Stimulated activated CD8-positive, alpha-beta memory T cell treated with anti-CD3 and anti-CD28 coated beads, Interleukin-12 subunit alpha, Interleukin-12 subunit beta, amount 100 ng/mL, for 24 hours (primary cell): ENCODE data around the gene HCAR3.

Source experiments
- DNase-seq: peaks from one replicate; pipeline ENCODE4 v3.0.0-alpha.2; 2020; ENCODE audit errors: extremely low read depth

Gene HCAR3

DNA sequence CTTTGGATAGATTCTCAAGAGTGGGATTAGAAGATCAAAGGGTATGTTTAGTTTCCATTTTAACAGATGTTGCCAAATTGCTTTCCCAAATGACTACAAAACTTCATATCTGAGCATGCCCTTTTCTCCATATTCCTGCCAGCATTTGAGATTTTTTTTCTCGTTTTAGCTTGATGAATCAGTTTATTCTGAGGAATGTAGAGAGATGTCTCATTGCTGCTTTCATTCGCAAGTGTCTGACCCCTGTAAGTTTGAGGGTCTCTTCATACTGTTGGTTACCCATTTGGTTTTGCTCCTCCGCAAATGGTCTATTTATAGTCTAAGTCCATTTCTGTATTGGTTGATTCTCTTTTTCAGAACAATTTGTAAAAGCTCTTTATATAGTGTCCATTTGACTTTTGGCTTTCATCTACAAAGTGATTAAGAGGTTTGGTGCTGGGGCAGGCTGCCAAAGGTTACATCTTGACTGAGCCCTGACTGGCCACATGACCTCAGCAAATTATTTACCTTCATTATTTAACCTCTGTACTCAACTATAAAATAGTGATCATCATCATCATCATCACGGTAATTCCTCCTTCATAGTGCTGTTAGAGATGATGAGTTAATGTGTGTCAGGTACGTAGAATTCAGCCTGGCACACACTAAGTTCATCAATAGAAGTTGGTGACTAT, 47.1 kb downstream of the HCAR3 start:
- DNase-seq = no peak

DNA sequence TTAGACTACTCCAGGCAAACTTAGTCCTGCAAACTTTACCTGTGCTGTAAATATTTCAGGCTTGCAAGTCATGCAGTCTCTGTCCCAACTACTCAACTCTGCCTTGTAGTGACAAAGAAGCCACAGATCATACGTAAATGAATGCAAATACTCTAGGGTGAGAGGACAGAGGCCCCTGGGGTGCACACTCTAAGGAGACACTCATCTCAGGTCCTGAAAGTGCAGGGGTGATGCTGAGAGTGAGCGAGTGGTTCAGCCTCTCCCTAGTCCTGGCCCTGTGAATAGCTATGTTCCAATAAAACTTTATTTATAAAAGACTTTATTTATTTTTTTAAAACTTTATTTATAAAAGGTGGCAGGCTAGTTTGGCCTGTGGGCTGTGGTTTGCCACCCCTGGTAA, 48.3 kb downstream of the HCAR3 start:
- no peak for DNase-seq

DNA sequence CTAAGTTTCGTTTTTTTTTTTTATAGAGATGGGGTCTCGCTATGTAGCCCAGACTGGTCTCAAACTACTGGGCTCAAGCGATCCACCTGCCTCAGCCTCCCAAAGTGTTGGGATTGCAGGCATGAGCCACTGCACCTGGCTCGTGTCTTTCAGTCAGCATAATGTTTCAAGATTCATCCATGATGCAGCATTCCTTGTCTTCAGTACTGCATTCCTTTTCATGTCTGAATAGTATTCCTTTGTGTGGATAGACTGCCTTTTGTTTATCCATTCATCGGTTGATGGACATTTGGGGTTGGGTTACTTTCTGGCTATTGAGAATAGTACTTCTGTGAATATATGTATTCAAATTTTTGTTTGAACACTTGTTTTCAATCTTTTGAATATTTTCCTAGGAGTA, 50.9 kb downstream of the HCAR3 start:
- DNase-seq = no peak

DNA sequence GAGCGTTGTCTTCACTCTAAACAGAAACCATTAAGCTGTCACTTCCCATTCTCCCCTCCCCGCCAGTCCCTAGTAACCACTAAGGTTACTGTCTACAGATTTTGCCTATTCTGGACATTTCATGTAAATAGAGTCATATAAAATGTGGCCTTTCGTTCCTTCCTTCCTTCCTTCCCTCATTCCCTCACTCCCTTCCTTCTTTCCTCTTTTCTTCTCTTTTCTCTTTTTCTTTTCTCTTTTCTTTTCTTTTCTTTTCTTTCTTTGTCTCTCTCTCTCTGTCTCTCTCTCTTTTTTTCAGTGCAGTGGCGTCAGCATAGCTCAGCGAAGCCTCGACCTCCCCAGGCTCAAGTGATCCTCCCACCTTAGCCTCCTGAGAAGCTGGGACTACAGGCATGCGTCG, 51.3 kb downstream of the HCAR3 start:
- no peak for DNase-seq
